SK-N-SH (cell line): Measurements from ENCODE around the gene DSG3. TPM values are rescaled to one million over a fixed set of nuclear protein-coding genes. Genes with fewer than 3 reads are reported as not detected.

Source experiments
- CTCF ChIA-PET: fragments of 300-600, 350-600 bp; formaldehyde crosslinking; extraction: SDS; loops from one replicate; lab custom pipeline; 2021; lab: Yijun Ruan, JAX
- POLR2A ChIA-PET: fragments of 350-600 bp; sonication (Branson Sonifier 250); formaldehyde crosslinking; extraction: SDS; loops from one replicate; lab custom pipeline; 2020; ENCODE audit warnings: antibody characterized with exemption, inconsistent platforms; lab: Yijun Ruan, JAX
- DNase-seq: peaks from one replicate; pipeline ENCODE4 v3.0.0; 2012
- H2AFZ ChIP-seq: fragments of 200-600 bp; sonication (generic); 2 replicates; pipeline ENCODE4 v1.8.1; 2016; ENCODE audit warnings: antibody characterized with exemption, mild to moderate bottlenecking, low read depth
- H3F3A ChIP-seq: fragments of 200-600 bp; sonication (generic); replicated peaks from 2 replicates; pipeline ENCODE3; 2016; ENCODE audit warnings: antibody characterized with exemption, mild to moderate bottlenecking; ENCODE audit not compliant: insufficient read depth
- H3K27ac ChIP-seq, 2 experiments: fragments of 200-500 bp in 1 of 2; fragments of 200-600 bp in 1 of 2; sonication (Bioruptor generic) in 1 of 2; sonication (generic), shearing (Covaris generic) in 1 of 2; 2 replicates each; pipeline versions ENCODE4 v1.5.1 to v1.6.1; 2014 to 2016; ENCODE audit warnings: low read depth in 2 of 2, inconsistent platforms in 1 of 2, low read length in 1 of 2, mild to moderate bottlenecking in 1 of 2, mixed read lengths in 1 of 2
- H3K27me3 ChIP-seq: fragments of 200-600 bp; sonication (generic), shearing (Covaris generic); 2 replicates; pipeline ENCODE4 v1.6.1; 2016; ENCODE audit warnings: mixed run types; ENCODE audit not compliant: insufficient read depth
- H3K36me3 ChIP-seq, 2 experiments: fragments of 200-500 bp in 1 of 2; fragments of 200-600 bp in 1 of 2; sonication (Bioruptor generic) in 1 of 2; sonication (generic) in 1 of 2; replicated peaks in 1 of 2; 2 replicates each; pipeline versions ENCODE3 to v1.5.1; 2014 to 2016; ENCODE audit warnings: low read length in 1 of 2, mild to moderate bottlenecking in 1 of 2; ENCODE audit not compliant: insufficient read depth in 2 of 2, control insufficient read depth in 1 of 2
- H3K4me1 ChIP-seq, 2 experiments: fragments of 200-500 bp in 1 of 2; fragments of 200-600 bp in 1 of 2; sonication (Bioruptor generic) in 1 of 2; sonication (generic), shearing (Covaris generic) in 1 of 2; 2 replicates each; pipeline versions ENCODE4 v1.5.1 to v1.6.1; 2014 to 2016; ENCODE audit warnings: low read depth in 1 of 2, low read length in 1 of 2, mixed run types in 1 of 2; ENCODE audit not compliant: insufficient read depth in 2 of 2, control insufficient read depth in 1 of 2
- H3K4me2 ChIP-seq: fragments of 200-600 bp; sonication (generic), shearing (Covaris generic); 2 replicates; pipeline ENCODE4 v1.6.1; 2017; ENCODE audit warnings: mixed run types
- H3K4me3 ChIP-seq, 2 experiments: fragments of 200-500 bp in 1 of 2; fragments of 200-600 bp in 1 of 2; sonication (Bioruptor generic) in 1 of 2; sonication (generic), shearing (Covaris generic) in 1 of 2; 2 replicates each; pipeline versions ENCODE4 v1.5.1 to v1.8.1; 2014 to 2016; ENCODE audit warnings: low read depth in 2 of 2, inconsistent platforms in 1 of 2, low read length in 1 of 2, mild to moderate bottlenecking in 1 of 2, mixed read lengths in 1 of 2, moderate library complexity in 1 of 2
- H3K79me2 ChIP-seq: fragments of 200-600 bp; sonication (generic); 2 replicates; pipeline ENCODE4 v1.8.1; 2017; ENCODE audit warnings: mild to moderate bottlenecking; ENCODE audit not compliant: insufficient read depth
- H3K9ac ChIP-seq: fragments of 200-600 bp; sonication (generic); 2 replicates; pipeline ENCODE4 v1.6.1; 2017; ENCODE audit warnings: mixed run types
- H3K9me2 ChIP-seq: fragments of 200-600 bp; sonication (generic); 2 replicates; pipeline ENCODE4 v1.6.1; 2017; ENCODE audit warnings: mixed run types
- H3K9me3 ChIP-seq: fragments of 200-600 bp; sonication (generic); 2 replicates; pipeline ENCODE4 v1.6.1; 2017; ENCODE audit warnings: mixed run types, mild to moderate bottlenecking, moderate library complexity
- H4K20me1 ChIP-seq: fragments of 200-600 bp; sonication (generic); 2 replicates; pipeline ENCODE4 v1.6.1; 2017; ENCODE audit warnings: mild to moderate bottlenecking, mixed run types; ENCODE audit not compliant: insufficient read depth
- ELF1 ChIP-seq: IDR thresholded peaks from 2 replicates; pipeline ENCODE4 v1.4.0; 2012
- EZH2phosphoT487 ChIP-seq: fragments of 200-600 bp; sonication (generic); IDR thresholded peaks from 2 replicates; pipeline ENCODE4 v1.6.1; 2017; ENCODE audit warnings: low read depth, mixed run types, mild to moderate bottlenecking, antibody characterized with exemption, moderate library complexity, borderline replicate concordance
- FOSL2 ChIP-seq: IDR thresholded peaks from 2 replicates; pipeline ENCODE4 v1.4.0; 2012; ENCODE audit warnings: low read depth, mild to moderate bottlenecking, moderate library complexity, borderline replicate concordance
- FOXJ3 ChIP-seq: sonication (generic); formaldehyde crosslinking; IDR thresholded peaks from 2 replicates; pipeline ENCODE4 v1.5.1; 2020; ENCODE audit warnings: mild to moderate bottlenecking, missing genetic modification reagents
- FOXM1 ChIP-seq: IDR thresholded peaks from 2 replicates; pipeline ENCODE4 v1.4.0; 2012; ENCODE audit warnings: low read depth, mild to moderate bottlenecking
- GABPA ChIP-seq: IDR thresholded peaks from 2 replicates; pipeline ENCODE4 v1.4.0; 2012; ENCODE audit warnings: low read depth, mild to moderate bottlenecking
- GATA2 ChIP-seq: sonication (generic); formaldehyde crosslinking; IDR thresholded peaks from 2 replicates; pipeline ENCODE4 v1.5.0; 2020; ENCODE audit warnings: mild to moderate bottlenecking, missing genetic modification reagents
- MXI1 ChIP-seq: IDR thresholded peaks from 2 replicates; pipeline ENCODE4 v1.6.1; 2012; ENCODE audit warnings: mild to moderate bottlenecking, low read depth, low read length, improper control_type of control experiment
- NFIC ChIP-seq: IDR thresholded peaks from 2 replicates; pipeline ENCODE4 v1.4.0; 2012; ENCODE audit warnings: borderline replicate concordance
- POLR2AphosphoS5 ChIP-seq: IDR thresholded peaks from 2 replicates; pipeline ENCODE4 v1.6.1; 2012; ENCODE audit warnings: low read depth, low read length
- RAD21 ChIP-seq: IDR thresholded peaks from 2 replicates; pipeline ENCODE4 v1.6.1; 2012; ENCODE audit warnings: mild to moderate bottlenecking, low read length
- RFX5 ChIP-seq: IDR thresholded peaks from 2 replicates; pipeline ENCODE4 v1.6.1; 2012; ENCODE audit warnings: mild to moderate bottlenecking, improper control_type of control experiment, low read length
- RXRA ChIP-seq: IDR thresholded peaks from 2 replicates; pipeline ENCODE4 v1.4.0; 2012; ENCODE audit warnings: low read depth, mild to moderate bottlenecking, borderline replicate concordance
- TAF1 ChIP-seq: IDR thresholded peaks from 2 replicates; pipeline ENCODE4 v1.6.1; 2012; ENCODE audit warnings: low read depth, mild to moderate bottlenecking, low read length, moderate library complexity, borderline replicate concordance
- TCF12 ChIP-seq: IDR thresholded peaks from 2 replicates; pipeline ENCODE4 v1.4.0; 2012
- TEAD4 ChIP-seq: IDR thresholded peaks from 2 replicates; pipeline ENCODE4 v1.4.0; 2012; ENCODE audit warnings: mild to moderate bottlenecking, borderline replicate concordance; ENCODE audit not compliant: insufficient read depth
- YY1 ChIP-seq: IDR thresholded peaks from 2 replicates; pipeline ENCODE4 v1.4.0; 2012; ENCODE audit warnings: low read depth, mild to moderate bottlenecking
- WGBS: methylation state at CpG from one replicate; pipeline ENCODE4 v1.1.6; 2017; ENCODE audit warnings: low lambda C conversion rate; 5-methylcytosine and 5-hydroxymethylcytosine counted together
- polyA plus RNA-seq, 3 experiments: library from polyadenylated mRNA; depleted of rRNA; stranded (reverse); fragments of >200 nt; gene quantifications; 2 replicates each; pipeline ENCODE4 v1.2.3, GENCODE V29; 2012
- TF ChIP-seq, protein P1 (sequence below): IDR thresholded peaks from 2 replicates; pipeline ENCODE4; 2012
- TF ChIP-seq, protein P2 (sequence below): IDR thresholded peaks from 2 replicates; pipeline ENCODE4 v1.4.0; 2012; ENCODE audit warnings: low read depth
- TF ChIP-seq, protein P3 (sequence below): fragments of 150-350 bp; IDR thresholded peaks from 2 replicates; pipeline ENCODE4 v1.6.1; 2016; ENCODE audit warnings: mild to moderate bottlenecking, low read depth, low read length

The DSG3 gene
- polyA plus RNA-seq, 1 of the 3 experiments (the other 2 are of a cell fraction): 0.02 TPM

- H3K4me1 ChIP-seq: no peaks in the 10 kb centered on the region
- no peaks in the 10 kb centered on the region for H3K79me2 ChIP-seq
- H3K9me3 ChIP-seq: no peaks in the 10 kb centered on the region
- TF ChIP-seq FOXJ3 (no peak), TCF12 (no peak), YY1 (no peak), FOXM1 (no peak), GATA2 (CRISPR knock-in tag) (no peak), NFIC (no peak), MXI1 (no peak), RAD21 (no peak), RFX5 (no peak), RXRA (no peak), POLR2AphosphoS5 (no peak), TEAD4 (no peak), ELF1 (no peak), GABPA (no peak), TAF1 (no peak), EZH2phosphoT487 (no peak)
- TF ChIP-seq, protein P1, sequence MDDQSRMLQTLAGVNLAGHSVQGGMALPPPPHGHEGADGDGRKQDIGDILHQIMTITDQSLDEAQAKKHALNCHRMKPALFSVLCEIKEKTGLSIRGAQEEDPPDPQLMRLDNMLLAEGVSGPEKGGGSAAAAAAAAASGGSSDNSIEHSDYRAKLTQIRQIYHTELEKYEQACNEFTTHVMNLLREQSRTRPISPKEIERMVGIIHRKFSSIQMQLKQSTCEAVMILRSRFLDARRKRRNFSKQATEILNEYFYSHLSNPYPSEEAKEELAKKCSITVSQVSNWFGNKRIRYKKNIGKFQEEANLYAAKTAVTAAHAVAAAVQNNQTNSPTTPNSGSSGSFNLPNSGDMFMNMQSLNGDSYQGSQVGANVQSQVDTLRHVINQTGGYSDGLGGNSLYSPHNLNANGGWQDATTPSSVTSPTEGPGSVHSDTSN: no peak
- TF ChIP-seq, protein P2, sequence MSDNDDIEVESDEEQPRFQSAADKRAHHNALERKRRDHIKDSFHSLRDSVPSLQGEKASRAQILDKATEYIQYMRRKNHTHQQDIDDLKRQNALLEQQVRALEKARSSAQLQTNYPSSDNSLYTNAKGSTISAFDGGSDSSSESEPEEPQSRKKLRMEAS: no peak
- ChIA-PET POLR2A (no interaction called here), CTCF (interaction anchor here (1.1 kb wide), 1 partner anchor 15 kb away, joined by 3 read pairs; no protein-coding TSS in a partner anchor)
- no peaks in the 10 kb centered on the region for H4K20me1 ChIP-seq
- no peak overlapping the region for H2AFZ ChIP-seq
- no peak for DNase-seq
- no peak overlapping the region for H3K4me2 ChIP-seq
- no peaks in the 10 kb centered on the region for H3K36me3 ChIP-seq
- no peaks in the 10 kb centered on the region for H3F3A ChIP-seq
- H3K9me2 ChIP-seq: no peaks in the 10 kb centered on the region
- 19% methylated on average over 2 of the region's 2 CpGs for WGBS
- H3K27me3 ChIP-seq: peaks cover 13% of the 10 kb centered on the region
- no peak overlapping the region for H3K9ac ChIP-seq
- H3K27ac ChIP-seq: no peak overlapping the region
- no peak overlapping the region for H3K4me3 ChIP-seq
Observed at GRCh38 chr18:31486165-31486564, 38.6 kb downstream of the DSG3 start.

DNA sequence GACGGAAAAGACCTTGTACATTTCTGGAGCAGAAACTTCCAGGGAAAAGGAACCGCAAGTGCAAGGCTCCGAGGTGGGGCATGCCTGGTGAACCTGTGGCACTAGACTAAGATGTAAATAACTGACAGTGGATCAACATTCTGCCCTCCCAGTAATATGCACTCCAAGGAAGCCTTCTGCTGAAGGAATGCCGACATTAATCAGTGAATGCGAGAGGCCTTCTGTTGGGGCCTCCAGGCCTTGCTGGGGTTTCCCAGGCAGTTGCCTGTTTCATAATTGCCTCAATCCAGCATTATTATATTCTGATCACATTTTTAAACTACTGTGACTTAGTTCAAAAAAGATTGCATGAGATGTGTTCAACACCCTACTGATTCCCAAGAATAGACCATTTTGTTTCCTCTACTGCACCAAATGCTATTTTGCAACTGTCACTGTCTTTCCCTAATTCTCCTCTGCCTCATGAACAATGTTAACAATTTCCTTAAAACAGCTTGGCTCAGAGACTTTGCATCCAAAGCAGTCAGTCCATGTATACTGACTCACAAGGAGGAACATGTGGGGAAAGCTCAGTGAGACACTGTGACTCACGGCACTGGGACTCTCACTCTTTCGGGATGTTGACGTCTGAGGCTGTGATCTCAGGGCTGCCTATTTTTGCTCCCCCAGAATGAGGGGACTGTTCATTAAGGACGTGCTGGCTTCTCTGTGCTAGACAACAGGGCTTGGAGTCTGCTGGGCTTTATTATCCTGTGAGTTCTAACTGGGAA, 39.9 kb downstream of the DSG3 start:
- CTCF ChIA-PET: no interaction called here
- H2AFZ ChIP-seq: 0 out of 2 replicates have a peak overlapping the region, but pooled peaks have one; percentile 36

More for the DNA sequence above, 39.9 kb downstream of the DSG3 start:
- Histone ChIP-seq H3K27me3 (peaks cover 13% of the 10 kb centered on the region), H3K9me2 (no peaks in the 10 kb centered on the region), H3K79me2 (no peaks in the 10 kb centered on the region), H4K20me1 (no peaks in the 10 kb centered on the region), H3K4me1 (no peaks in the 10 kb centered on the region), H3F3A (no peaks in the 10 kb centered on the region), H3K4me3 (no peak overlapping the region), H3K9me3 (no peaks in the 10 kb centered on the region), H3K9ac (no peak overlapping the region), H3K4me2 (0 out of 2 replicates have a peak overlapping the region, but pooled peaks have one; percentile 25), H3K36me3 (no peaks in the 10 kb centered on the region), H3K27ac (no peak overlapping the region)
- DNase-seq: no peak
- TF ChIP-seq, protein P3, sequence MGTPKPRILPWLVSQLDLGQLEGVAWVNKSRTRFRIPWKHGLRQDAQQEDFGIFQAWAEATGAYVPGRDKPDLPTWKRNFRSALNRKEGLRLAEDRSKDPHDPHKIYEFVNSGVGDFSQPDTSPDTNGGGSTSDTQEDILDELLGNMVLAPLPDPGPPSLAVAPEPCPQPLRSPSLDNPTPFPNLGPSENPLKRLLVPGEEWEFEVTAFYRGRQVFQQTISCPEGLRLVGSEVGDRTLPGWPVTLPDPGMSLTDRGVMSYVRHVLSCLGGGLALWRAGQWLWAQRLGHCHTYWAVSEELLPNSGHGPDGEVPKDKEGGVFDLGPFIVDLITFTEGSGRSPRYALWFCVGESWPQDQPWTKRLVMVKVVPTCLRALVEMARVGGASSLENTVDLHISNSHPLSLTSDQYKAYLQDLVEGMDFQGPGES: no peak
- TF ChIP-seq FOSL2: peak; percentile 24; the same call in 1 of the 2 replicates
- 47% methylated on average over 8 of the region's 9 CpGs for WGBS
- POLR2A ChIA-PET: no interaction called here
